Right forelimb (tissue), 1 donor: ENCODE measurements around the gene CCDC107.

Source experiments
- DNase-seq: peaks from one replicate; pipeline ENCODE4 v3.0.0-alpha.2; 2018

The CCDC107 gene

DNA sequence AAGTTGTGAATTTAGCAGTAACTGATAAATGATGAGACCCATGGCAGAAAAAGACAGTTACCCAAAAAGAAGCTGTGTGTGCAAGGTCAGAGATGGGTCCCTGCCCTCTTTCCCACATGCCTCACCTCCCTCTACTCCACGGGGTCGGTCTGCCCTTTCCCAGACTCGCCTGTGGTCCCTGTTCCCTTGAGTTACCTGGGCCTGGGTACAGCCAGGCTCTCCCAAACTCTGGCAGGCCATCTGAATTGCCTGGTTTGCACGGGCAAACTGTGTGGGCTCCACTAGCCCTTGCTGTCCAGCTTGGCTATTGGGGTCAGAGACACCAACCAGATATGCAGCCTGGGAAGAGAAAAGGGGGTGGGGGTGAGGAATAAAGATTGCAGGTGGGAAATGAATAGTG is 50.1 kb downstream of the CCDC107 start:
- DNase-seq: no peak

DNA sequence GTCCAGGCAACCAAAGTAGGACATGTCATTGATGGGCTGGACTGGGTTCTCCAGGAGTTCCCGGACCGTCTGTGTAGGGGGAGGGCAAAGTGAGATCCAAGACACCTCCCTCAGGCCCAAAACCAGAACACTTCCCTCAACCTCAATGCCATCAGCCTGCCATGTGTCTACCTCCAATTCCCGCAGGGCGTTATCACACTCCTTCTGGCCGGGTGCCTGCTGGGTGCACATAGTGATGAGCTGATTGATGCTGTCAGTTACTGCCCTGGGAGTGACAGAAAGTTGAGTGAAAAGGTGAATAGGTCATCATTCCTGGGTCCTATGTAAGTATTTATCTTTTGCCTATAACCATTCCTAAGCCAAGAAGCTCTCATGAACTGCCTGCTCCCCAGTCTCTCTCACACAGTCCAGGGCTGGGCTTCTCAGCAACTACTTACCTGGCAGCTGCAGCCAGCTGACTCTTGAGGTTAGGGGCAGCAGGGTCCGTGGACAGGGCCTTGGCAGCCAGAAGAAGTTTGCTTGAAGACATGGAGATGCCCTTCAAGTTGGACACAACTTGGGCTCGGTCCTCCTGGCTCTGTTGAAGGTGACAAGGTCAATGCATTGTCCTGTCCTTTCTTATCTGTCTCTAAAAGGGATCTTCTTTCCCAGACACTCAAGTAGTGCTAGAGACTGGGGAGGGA is 52.9 kb downstream of the CCDC107 start:
- DNase-seq: no peak
